ENCODE measurements around the gene CALM1. TPM values are rescaled to one million over a fixed set of nuclear protein-coding genes. Genes with fewer than 3 reads are reported as not detected.

Gene CALM1
- total and polyA plus RNA-seq, 2 experiments from 2014 or later, result 74.6 to 236 TPM

DNA sequence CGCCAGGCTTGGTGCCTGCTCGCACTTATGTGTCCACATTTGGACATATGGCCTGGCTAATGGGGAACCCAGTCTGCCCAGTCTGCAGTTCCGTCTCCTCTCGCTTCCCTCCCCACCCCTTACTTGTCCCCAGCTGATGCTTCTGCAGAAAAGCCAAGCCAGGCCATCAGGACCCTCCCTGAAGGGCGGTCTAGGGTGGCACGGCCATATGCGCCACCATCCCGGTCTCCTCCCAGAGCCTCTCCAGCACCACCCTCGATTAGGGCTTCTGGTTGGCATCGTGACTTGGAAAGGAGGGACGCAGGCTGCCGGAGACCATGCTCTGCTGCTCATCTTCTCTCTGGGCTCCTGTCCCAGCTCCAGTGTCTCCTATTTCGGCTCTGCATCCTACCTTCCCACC is 54.6 kb downstream of the CALM1 start:
- Histone ChIP-seq H3K27me3 (no peaks in the 10 kb centered on the region), H3K9me3 (ENCODE audit: low read depth) (no peaks in the 10 kb centered on the region), H3K27ac (no peak overlapping the region), H3K4me1 (ENCODE audit: low read depth) (no peaks in the 10 kb centered on the region), H3K36me3 (no peaks in the 10 kb centered on the region), H3K4me3 (no peak overlapping the region)
- DNase-seq (ENCODE audit: low read depth in 1 of 2, low spot score in 1 of 2), result no peak
- TF ChIP-seq, protein P1, sequence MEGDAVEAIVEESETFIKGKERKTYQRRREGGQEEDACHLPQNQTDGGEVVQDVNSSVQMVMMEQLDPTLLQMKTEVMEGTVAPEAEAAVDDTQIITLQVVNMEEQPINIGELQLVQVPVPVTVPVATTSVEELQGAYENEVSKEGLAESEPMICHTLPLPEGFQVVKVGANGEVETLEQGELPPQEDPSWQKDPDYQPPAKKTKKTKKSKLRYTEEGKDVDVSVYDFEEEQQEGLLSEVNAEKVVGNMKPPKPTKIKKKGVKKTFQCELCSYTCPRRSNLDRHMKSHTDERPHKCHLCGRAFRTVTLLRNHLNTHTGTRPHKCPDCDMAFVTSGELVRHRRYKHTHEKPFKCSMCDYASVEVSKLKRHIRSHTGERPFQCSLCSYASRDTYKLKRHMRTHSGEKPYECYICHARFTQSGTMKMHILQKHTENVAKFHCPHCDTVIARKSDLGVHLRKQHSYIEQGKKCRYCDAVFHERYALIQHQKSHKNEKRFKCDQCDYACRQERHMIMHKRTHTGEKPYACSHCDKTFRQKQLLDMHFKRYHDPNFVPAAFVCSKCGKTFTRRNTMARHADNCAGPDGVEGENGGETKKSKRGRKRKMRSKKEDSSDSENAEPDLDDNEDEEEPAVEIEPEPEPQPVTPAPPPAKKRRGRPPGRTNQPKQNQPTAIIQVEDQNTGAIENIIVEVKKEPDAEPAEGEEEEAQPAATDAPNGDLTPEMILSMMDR (IDR thresholded peaks at IDR 0.05; ENCODE audit: low read depth, low read length), result no peak

DNA sequence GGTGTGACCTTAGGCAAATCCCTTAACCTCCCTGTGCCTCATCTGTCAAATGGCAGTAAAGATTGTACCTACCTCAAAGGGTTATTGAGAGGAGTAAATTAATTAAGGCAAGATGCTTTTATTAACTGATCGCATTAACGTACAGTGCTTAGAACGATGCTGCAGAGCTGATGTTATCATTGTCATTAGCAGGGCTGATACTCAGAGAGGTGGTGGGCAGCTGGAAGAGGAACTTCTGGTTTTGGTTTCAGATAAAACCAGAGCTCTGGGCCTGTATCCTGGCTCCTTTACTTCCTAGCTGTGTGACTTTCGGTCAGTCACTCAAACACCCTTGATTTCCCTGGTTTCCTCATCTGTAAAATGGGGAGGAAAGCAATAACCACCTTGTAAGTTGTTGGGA is 55.1 kb downstream of the CALM1 start:
- H3K9me3 ChIP-seq (ENCODE audit: low read depth), result no peaks in the 10 kb centered on the region
- no peak for DNase-seq (ENCODE audit: low read depth in 1 of 2, low spot score in 1 of 2)
- H3K27me3 ChIP-seq, result no peaks in the 10 kb centered on the region
- H3K27ac ChIP-seq, result no peak overlapping the region
- no peaks in the 10 kb centered on the region for H3K4me1 ChIP-seq (ENCODE audit: low read depth)
- TF ChIP-seq, protein P1 (IDR thresholded peaks at IDR 0.05; ENCODE audit: low read depth, low read length), result no peak
- H3K4me3 ChIP-seq, result no peak overlapping the region
- no peaks in the 10 kb centered on the region for H3K36me3 ChIP-seq

DNA sequence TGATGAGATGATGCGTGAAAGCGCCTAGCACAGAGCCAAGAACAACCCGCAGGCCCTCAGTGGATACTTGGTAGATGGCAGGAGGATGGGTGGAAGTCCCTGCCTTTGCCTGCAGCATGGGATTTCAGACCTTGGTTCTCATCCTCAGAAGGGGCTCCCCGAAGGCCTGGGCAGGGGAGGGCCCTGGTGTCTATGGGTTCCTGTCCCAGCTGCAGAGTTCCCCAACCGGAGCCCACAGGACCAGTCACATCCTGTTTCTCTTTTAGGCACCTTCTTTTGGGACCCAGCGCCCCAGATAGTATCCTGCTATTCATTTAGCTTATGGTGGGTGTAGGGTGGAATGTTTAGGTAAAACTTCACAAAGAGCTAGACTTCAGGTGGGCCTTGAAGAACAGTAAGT is 55.5 kb downstream of the CALM1 start:
- H3K9me3 ChIP-seq (ENCODE audit: low read depth), result no peaks in the 10 kb centered on the region
- no peaks in the 10 kb centered on the region for H3K27me3 ChIP-seq
- no peaks in the 10 kb centered on the region for H3K36me3 ChIP-seq
- DNase-seq (ENCODE audit: low read depth in 1 of 2, low spot score in 1 of 2), result no peak
- TF ChIP-seq, protein P1 (IDR thresholded peaks at IDR 0.05; ENCODE audit: low read depth, low read length), result no peak
- no peak overlapping the region for H3K4me3 ChIP-seq
- H3K4me1 ChIP-seq (ENCODE audit: low read depth), result no peaks in the 10 kb centered on the region
- no peak overlapping the region for H3K27ac ChIP-seq

DNA sequence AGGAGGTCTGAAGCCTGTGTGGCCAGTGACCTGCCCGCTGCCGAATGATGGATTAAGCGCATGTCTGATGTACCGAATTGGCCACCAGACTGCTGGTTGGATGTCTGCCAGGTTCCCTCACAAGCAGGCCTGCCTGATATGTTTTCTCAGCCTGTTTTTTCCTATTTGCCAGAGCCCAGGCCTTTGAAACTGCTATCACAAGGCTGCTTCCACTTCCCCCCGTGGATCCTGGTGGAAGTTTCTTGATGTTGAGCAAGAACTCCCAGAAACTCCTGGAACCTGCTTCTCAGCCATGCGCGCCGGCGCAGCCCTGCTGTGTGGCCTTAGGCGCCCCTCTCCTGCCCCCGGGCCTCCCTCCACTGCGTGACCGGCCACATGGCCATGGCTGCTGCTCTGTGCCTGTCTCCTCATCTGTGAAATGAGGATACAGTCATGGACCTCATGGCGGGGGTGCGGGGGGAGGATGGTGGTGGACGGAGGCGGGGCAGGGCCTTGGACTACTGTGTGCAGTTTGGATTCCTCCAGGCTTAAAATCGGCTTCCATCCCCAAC is 56.6 kb downstream of the CALM1 start:
- DNase-seq (ENCODE audit: low read depth in 1 of 2, low spot score in 1 of 2), result peak; percentile 18 to 49
- Histone ChIP-seq H3K4me3 (no peak overlapping the region), H3K27ac (no peak overlapping the region), H3K4me1 (ENCODE audit: low read depth) (no peaks in the 10 kb centered on the region), H3K9me3 (ENCODE audit: low read depth) (no peaks in the 10 kb centered on the region), H3K27me3 (no peaks in the 10 kb centered on the region), H3K36me3 (no peaks in the 10 kb centered on the region)
- TF ChIP-seq, protein P1 (IDR thresholded peaks at IDR 0.05; ENCODE audit: low read depth, low read length), result no peak

DNA sequence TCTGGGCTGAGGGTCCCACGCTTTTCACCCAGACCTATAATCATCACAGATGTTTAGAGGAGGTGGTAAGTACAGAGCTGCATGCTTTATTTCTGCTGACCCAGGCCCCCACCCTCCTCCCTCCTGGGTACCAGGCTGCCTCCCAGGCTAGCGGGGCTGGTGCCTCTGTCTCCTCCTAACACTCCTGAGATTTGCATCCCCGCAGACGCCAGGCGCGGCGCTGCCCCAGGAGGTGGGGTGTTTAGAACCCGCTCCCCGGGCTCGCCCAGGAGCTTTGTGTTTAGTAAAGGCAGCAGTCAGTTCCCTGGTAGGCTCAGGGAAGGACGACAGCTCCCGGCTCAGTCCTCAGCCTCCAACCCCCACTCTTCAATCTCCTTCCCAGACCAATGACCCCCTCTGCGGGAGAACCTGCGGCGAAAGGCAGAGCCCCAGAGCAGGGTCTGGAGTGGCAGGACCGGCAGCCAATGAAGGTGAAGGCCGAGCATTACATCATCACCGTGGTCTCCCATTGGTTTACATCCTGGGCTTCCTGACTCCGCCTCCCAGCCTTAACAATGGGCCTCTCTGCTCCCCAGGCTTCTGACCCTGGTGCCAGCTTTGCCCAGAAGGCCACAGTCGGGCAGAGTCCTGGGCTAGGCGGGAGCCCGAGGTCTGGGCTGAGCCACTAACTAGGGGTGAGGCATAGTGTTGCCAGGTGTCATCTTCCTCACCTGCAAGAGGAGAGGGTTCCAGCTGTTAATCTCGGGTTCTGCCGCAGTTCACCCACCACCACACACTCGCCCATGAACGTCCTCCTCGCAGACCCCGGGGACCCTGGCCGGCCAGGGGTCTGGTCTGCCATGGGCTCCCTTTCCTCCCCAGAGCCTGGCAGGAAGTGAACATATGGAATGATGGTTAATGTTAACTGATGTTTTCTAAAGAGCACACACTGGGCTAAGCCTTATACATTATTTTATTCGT is 57.5 kb downstream of the CALM1 start:
- no peaks in the 10 kb centered on the region for H3K36me3 ChIP-seq
- peak; percentile 82 to 86 for DNase-seq (ENCODE audit: low read depth in 1 of 2, low spot score in 1 of 2)
- H3K27ac ChIP-seq, result no peak overlapping the region
- H3K9me3 ChIP-seq (ENCODE audit: low read depth), result no peaks in the 10 kb centered on the region
- TF ChIP-seq, protein P1 (IDR thresholded peaks at IDR 0.05; ENCODE audit: low read depth, low read length), result no peak
- H3K27me3 ChIP-seq, result no peaks in the 10 kb centered on the region
- peak overlapping the region; percentile 16 for H3K4me3 ChIP-seq
- H3K4me1 ChIP-seq (ENCODE audit: low read depth), result no peaks in the 10 kb centered on the region

Data from cardiac muscle cell (in vitro differentiated cells and primary cell).